Measurements from ENCODE around the gene UBE2E2.
A peak's percentile ranks its signal among the peaks of the same experiment; 100 is the strongest.

Gene UBE2E2

DNA sequence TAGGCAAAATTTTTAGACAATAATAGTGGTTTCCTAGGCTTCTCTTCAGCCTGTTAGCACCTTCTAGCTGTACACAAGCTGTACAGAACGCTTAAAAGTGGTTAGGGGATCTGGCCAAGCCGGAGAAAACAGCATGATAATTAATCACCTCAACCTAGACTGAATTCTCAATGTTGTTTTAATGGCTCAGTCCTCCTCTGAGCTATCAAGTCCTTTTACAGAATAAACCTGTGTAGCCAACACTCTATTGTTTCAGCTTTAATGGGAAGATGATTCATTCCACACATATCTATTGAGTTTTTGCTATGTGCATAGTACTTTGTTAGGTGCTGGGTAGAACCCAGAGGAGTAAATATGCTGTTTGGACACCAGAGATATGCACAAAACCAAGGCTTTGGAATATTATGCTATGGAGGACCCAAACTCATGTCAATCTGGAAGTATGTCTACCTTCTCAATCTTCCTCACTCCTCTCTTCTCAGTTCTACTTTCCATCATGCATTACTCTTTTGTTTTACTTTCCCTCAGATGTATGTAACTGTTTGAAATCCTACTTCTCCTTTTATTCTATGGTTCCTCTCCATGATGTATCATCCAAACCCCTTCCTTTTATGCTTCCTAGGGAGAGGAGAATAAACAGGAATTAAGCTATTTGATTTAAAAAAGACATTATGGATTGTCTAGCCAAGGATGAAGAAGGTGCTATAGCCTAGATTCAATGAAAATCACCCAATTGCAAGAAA lies 27.6 kb upstream of the UBE2E2 start:
- TF ChIP-seq TCF12 (IDR thresholded peaks at IDR 0.05; ENCODE audit: low read depth) (no peak), NFIC (IDR thresholded peaks at IDR 0.05) (no peak), EGR1 (IDR thresholded peaks at IDR 0.05) (no peak), EP300 (IDR thresholded peaks at IDR 0.05; ENCODE audit: borderline replicate concordance) (no peak), FOXM1 (IDR thresholded peaks at IDR 0.05; ENCODE audit: borderline replicate concordance, low read depth) (no peak), CEBPB (IDR thresholded peaks at IDR 0.05) (no peak), TEAD4 (IDR thresholded peaks at IDR 0.05) (no peak), TAF1 (IDR thresholded peaks at IDR 0.05; ENCODE audit: low read depth) (no peak), RAD21 (IDR thresholded peaks at IDR 0.05; ENCODE audit: low read depth) (no peak), USF1 (IDR thresholded peaks at IDR 0.05) (no peak), YY1 (IDR thresholded peaks at IDR 0.05; ENCODE audit: low read depth) (no peak), ZBTB7A (IDR thresholded peaks at IDR 0.05; ENCODE audit: low read depth) (no peak), CREB1 (IDR thresholded peaks at IDR 0.05; ENCODE audit: low read depth) (no peak)
- TF ChIP-seq, protein P1, sequence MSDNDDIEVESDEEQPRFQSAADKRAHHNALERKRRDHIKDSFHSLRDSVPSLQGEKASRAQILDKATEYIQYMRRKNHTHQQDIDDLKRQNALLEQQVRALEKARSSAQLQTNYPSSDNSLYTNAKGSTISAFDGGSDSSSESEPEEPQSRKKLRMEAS (IDR thresholded peaks at IDR 0.05) = no peak
- TF ChIP-seq, protein P2, sequence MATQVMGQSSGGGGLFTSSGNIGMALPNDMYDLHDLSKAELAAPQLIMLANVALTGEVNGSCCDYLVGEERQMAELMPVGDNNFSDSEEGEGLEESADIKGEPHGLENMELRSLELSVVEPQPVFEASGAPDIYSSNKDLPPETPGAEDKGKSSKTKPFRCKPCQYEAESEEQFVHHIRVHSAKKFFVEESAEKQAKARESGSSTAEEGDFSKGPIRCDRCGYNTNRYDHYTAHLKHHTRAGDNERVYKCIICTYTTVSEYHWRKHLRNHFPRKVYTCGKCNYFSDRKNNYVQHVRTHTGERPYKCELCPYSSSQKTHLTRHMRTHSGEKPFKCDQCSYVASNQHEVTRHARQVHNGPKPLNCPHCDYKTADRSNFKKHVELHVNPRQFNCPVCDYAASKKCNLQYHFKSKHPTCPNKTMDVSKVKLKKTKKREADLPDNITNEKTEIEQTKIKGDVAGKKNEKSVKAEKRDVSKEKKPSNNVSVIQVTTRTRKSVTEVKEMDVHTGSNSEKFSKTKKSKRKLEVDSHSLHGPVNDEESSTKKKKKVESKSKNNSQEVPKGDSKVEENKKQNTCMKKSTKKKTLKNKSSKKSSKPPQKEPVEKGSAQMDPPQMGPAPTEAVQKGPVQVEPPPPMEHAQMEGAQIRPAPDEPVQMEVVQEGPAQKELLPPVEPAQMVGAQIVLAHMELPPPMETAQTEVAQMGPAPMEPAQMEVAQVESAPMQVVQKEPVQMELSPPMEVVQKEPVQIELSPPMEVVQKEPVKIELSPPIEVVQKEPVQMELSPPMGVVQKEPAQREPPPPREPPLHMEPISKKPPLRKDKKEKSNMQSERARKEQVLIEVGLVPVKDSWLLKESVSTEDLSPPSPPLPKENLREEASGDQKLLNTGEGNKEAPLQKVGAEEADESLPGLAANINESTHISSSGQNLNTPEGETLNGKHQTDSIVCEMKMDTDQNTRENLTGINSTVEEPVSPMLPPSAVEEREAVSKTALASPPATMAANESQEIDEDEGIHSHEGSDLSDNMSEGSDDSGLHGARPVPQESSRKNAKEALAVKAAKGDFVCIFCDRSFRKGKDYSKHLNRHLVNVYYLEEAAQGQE (IDR thresholded peaks at IDR 0.05; ENCODE audit: low read depth) = no peak

- TF ChIP-seq, protein P2 (IDR thresholded peaks at IDR 0.05; ENCODE audit: low read depth) = no peak
- no peak for TF ChIP-seq USF1 (IDR thresholded peaks at IDR 0.05)
- TF ChIP-seq CEBPB (IDR thresholded peaks at IDR 0.05) = no peak
- no peak for TF ChIP-seq NFIC (IDR thresholded peaks at IDR 0.05)
- no peak for TF ChIP-seq FOXM1 (IDR thresholded peaks at IDR 0.05; ENCODE audit: borderline replicate concordance, low read depth)
- no peak for TF ChIP-seq TAF1 (IDR thresholded peaks at IDR 0.05; ENCODE audit: low read depth)
- TF ChIP-seq CREB1 (IDR thresholded peaks at IDR 0.05; ENCODE audit: low read depth) = no peak
- TF ChIP-seq EP300 (IDR thresholded peaks at IDR 0.05; ENCODE audit: borderline replicate concordance) = no peak
- no peak for TF ChIP-seq EGR1 (IDR thresholded peaks at IDR 0.05)
- TF ChIP-seq YY1 (IDR thresholded peaks at IDR 0.05; ENCODE audit: low read depth) = no peak
- no peak for TF ChIP-seq TCF12 (IDR thresholded peaks at IDR 0.05; ENCODE audit: low read depth)
- TF ChIP-seq ZBTB7A (IDR thresholded peaks at IDR 0.05; ENCODE audit: low read depth) = no peak
- no peak for TF ChIP-seq TEAD4 (IDR thresholded peaks at IDR 0.05)
- TF ChIP-seq, protein P1 (IDR thresholded peaks at IDR 0.05) = no peak
- no peak for TF ChIP-seq RAD21 (IDR thresholded peaks at IDR 0.05; ENCODE audit: low read depth)
Observed at GRCh38 chr3:23182996-23183513, 20.1 kb upstream of the UBE2E2 start.

GRCh38 chr3:23183731-23184130 lies 19.4 kb upstream of the UBE2E2 start:
- peak; percentile 67 for TF ChIP-seq RAD21 (IDR thresholded peaks at IDR 0.05; ENCODE audit: low read depth)
- TF ChIP-seq, protein P1 (IDR thresholded peaks at IDR 0.05) = no peak
- no peak for TF ChIP-seq ZBTB7A (IDR thresholded peaks at IDR 0.05; ENCODE audit: low read depth)
- no peak for TF ChIP-seq TAF1 (IDR thresholded peaks at IDR 0.05; ENCODE audit: low read depth)
- no peak for TF ChIP-seq FOXM1 (IDR thresholded peaks at IDR 0.05; ENCODE audit: borderline replicate concordance, low read depth)
- TF ChIP-seq, protein P2 (IDR thresholded peaks at IDR 0.05; ENCODE audit: low read depth) = no peak
- TF ChIP-seq CREB1 (IDR thresholded peaks at IDR 0.05; ENCODE audit: low read depth) = no peak
- TF ChIP-seq TEAD4 (IDR thresholded peaks at IDR 0.05) = peak; percentile 81
- TF ChIP-seq USF1 (IDR thresholded peaks at IDR 0.05) = no peak
- no peak for TF ChIP-seq EP300 (IDR thresholded peaks at IDR 0.05; ENCODE audit: borderline replicate concordance)

Measured in Ishikawa (cell line).